PC-3 (cell line): ENCODE data around the gene OR2A25. TPM values are rescaled to one million over a fixed set of nuclear protein-coding genes. Genes with fewer than 3 reads are reported as not detected.

Source experiments
- ATAC-seq: fragments of 200-7000 bp; cut with Tn5 transposase; 2 replicates; pipeline ENCODE4 v1.9.1; 2020; ENCODE audit warnings: mild to moderate bottlenecking, moderate library complexity
- BruUV-seq: library from RNA; stranded (reverse); fragments of 400-500 nt; replicated peaks from 2 replicates; lab custom pipeline; 2021; lab: Mats Ljungman, UMichigan
- CTCF ChIA-PET: fragments of 300-600 bp; sonication (Branson Sonifier 250); formaldehyde crosslinking; loops from one replicate; lab custom pipeline; 2022; ENCODE audit warnings: antibody characterized with exemption; lab: Charles Lee
- POLR2A ChIA-PET: fragments of 300-600 bp; sonication (Branson Sonifier 250); formaldehyde crosslinking; loops from one replicate; lab custom pipeline; 2022; ENCODE audit warnings: antibody characterized with exemption; ENCODE audit not compliant: unreplicated experiment; lab: Charles Lee
- DNase-seq: peaks from one replicate; pipeline ENCODE4 v3.0.0-alpha.2; 2015
- H2AFZ ChIP-seq: fragments of 300-600 bp; sonication (generic); 2 replicates; pipeline ENCODE4 v1.6.0; 2016; ENCODE audit warnings: antibody characterized with exemption, low read length
- H3F3A ChIP-seq: fragments of 300-600 bp; sonication (generic); one replicate; pipeline ENCODE4 v1.6.0; 2017; ENCODE audit warnings: antibody characterized with exemption, low read length, control low read depth, mild to moderate bottlenecking; ENCODE audit not compliant: unreplicated experiment
- H3K27ac ChIP-seq: fragments of 300-600 bp; sonication (generic); 2 replicates; pipeline ENCODE4 v1.5.1; 2016; ENCODE audit warnings: mild to moderate bottlenecking, low read length
- H3K27me3 ChIP-seq: fragments of 300-600 bp; sonication (generic); 2 replicates; pipeline ENCODE4 v1.6.1; 2016; ENCODE audit warnings: low read length, mixed read lengths
- H3K36me3 ChIP-seq: fragments of 300-600 bp; sonication (generic); 2 replicates; pipeline ENCODE4 v1.6.1; 2016; ENCODE audit warnings: low read depth, mixed run types, low read length, mixed read lengths
- H3K4me1 ChIP-seq: fragments of 300-600 bp; sonication (generic); 2 replicates; pipeline ENCODE4 v1.5.1; 2016; ENCODE audit warnings: low read length; ENCODE audit not compliant: insufficient read depth
- H3K4me2 ChIP-seq: fragments of 300-600 bp; sonication (generic); 2 replicates; pipeline ENCODE4 v1.6.0; 2016; ENCODE audit warnings: low read length
- H3K4me3 ChIP-seq: fragments of 300-600 bp; sonication (generic); 2 replicates; pipeline ENCODE4 v1.5.1; 2016; ENCODE audit warnings: mild to moderate bottlenecking, low read length, mixed read lengths
- H3K79me2 ChIP-seq: fragments of 300-600 bp; sonication (generic); 2 replicates; pipeline ENCODE4 v1.6.1; 2017; ENCODE audit warnings: low read length, mixed read lengths
- H3K9ac ChIP-seq: fragments of 300-600 bp; sonication (generic); 2 replicates; pipeline ENCODE4 v1.6.0; 2016; ENCODE audit warnings: mild to moderate bottlenecking, low read length
- H3K9me2 ChIP-seq: fragments of 300-600 bp; sonication (generic); replicated peaks from 2 replicates; pipeline ENCODE4 v1.6.1; 2016; ENCODE audit warnings: mixed run types, low read length, mixed read lengths
- H3K9me3 ChIP-seq: fragments of 300-600 bp; sonication (generic); 2 replicates; pipeline ENCODE4 v1.6.1; 2016; ENCODE audit warnings: low read length, mixed read lengths
- H4K20me1 ChIP-seq: fragments of 300-600 bp; sonication (generic); 2 replicates; pipeline ENCODE4 v1.6.1; 2016; ENCODE audit warnings: low read length, mixed read lengths
- CTCF ChIP-seq: fragments of 300-600 bp; sonication (generic); conservative IDR thresholded peaks from 2 replicates; pipeline ENCODE4 v1.5.1; 2017; ENCODE audit warnings: antibody characterized with exemption, low read depth, mild to moderate bottlenecking, low read length
- EZH2 ChIP-seq: fragments of 300-600 bp; sonication (generic); IDR thresholded peaks from one replicate; pipeline ENCODE4 v1.6.1; 2017; ENCODE audit warnings: antibody characterized with exemption, mild to moderate bottlenecking, low read length; ENCODE audit not compliant: unreplicated experiment
- EZH2phosphoT487 ChIP-seq: fragments of 300-600 bp; sonication (generic); IDR thresholded peaks from 2 replicates; pipeline ENCODE4 v1.6.1; 2018; ENCODE audit warnings: mild to moderate bottlenecking, antibody characterized with exemption, low read length, borderline replicate concordance
- intact Hi-C: fragments of 100-400 bp; cut with micrococcal nuclease; formaldehyde crosslinking; loops from 2 replicates; pipeline ENCODE4 v1.9.0; 2023
- total RNA-seq: library from RNA; depleted of rRNA; stranded (reverse); fragments of >200 nt; gene quantifications from 2 replicates; pipeline ENCODE4 v1.2.3, GENCODE V29; 2014

OR2A25 gene
- total RNA-seq, 1 experiment from 2014 or later = not detected

- no peaks in the 10 kb centered on the region for H3K36me3 ChIP-seq
- H3K4me1 ChIP-seq = 0 out of 2 replicates have a peak, but pooled peaks cover 8% of the 10 kb centered on the region
- DNase-seq = no peak
- no peaks in the 10 kb centered on the region for H3K9me3 ChIP-seq
- H3K4me3 ChIP-seq = no peak overlapping the region
- no peak overlapping the region for H3K27ac ChIP-seq
- intact Hi-C loops = no loop called here
- ChIA-PET CTCF (interaction anchor here (1.0 kb wide), 1 partner anchor 106 kb away, joined by 4 read pairs; no protein-coding TSS in a partner anchor), POLR2A (no interaction called here)
- H4K20me1 ChIP-seq = no peaks in the 10 kb centered on the region
- H3K4me2 ChIP-seq = no peak overlapping the region
- BruUV-seq = no TSS peak
- TF ChIP-seq CTCF (no peak), EZH2 (no peak), EZH2phosphoT487 (no peak)
- H3F3A ChIP-seq = no peaks in the 10 kb centered on the region
- H3K9ac ChIP-seq = no peak overlapping the region
- no peaks in the 10 kb centered on the region for H3K27me3 ChIP-seq
- no peaks in the 10 kb centered on the region for H3K9me2 ChIP-seq
- no peaks in the 10 kb centered on the region for H3K79me2 ChIP-seq
- H2AFZ ChIP-seq = no peak overlapping the region
- ATAC-seq = no peak
Observed at GRCh38 chr7:144022169-144022568, 47.4 kb upstream of the OR2A25 start.

DNA sequence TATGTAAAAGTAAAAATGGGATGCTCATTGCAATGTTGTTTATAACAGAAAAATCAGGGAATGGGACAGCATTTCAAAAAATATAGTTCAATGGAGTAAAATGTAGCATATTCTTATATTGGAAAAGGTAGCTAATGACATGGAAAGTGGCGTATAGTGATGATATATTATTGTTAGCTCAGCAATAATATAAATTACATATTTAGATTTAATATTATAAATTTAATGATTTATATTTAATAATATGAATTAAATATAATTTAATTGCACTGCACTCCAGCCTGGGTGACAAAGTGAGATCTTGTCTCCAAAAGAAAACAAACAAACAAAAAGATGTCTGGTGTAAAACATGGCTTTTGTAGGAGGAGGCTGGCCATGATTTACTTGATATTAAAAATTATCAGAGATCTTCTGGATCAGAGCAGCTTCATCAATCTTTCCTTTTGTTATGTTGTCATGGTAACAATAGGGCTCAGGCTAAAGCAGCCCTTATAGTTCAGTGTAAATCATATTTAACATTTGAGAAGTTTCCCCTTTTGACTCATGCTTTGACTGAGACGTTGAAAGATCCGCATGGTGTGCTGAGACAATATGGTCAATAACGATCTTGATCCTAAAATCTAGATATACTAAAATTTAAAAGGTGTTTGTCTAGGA is 46.3 kb upstream of the OR2A25 start:
- no peaks in the 10 kb centered on the region for H3K36me3 ChIP-seq
- no peak overlapping the region for H3K4me3 ChIP-seq
- no peaks in the 10 kb centered on the region for H3K9me2 ChIP-seq
- TF ChIP-seq EZH2phosphoT487 (no peak), CTCF (no peak), EZH2 (no peak)
- ATAC-seq = no peak
- H3K27ac ChIP-seq = no peak overlapping the region
- ChIA-PET CTCF (interaction anchor here (1.0 kb wide), 1 partner anchor 105 kb away, joined by 4 read pairs; no protein-coding TSS in a partner anchor), POLR2A (no interaction called here)
- H3F3A ChIP-seq = no peaks in the 10 kb centered on the region
- H3K9me3 ChIP-seq = no peaks in the 10 kb centered on the region
- DNase-seq = no peak
- H3K4me2 ChIP-seq = no peak overlapping the region
- no peak overlapping the region for H3K9ac ChIP-seq
- H3K4me1 ChIP-seq = peaks cover 15% of the 10 kb centered on the region; the same call in 1 of the 2 replicates
- H3K27me3 ChIP-seq = no peaks in the 10 kb centered on the region
- H2AFZ ChIP-seq = no peak overlapping the region
- intact Hi-C loops = no loop called here
- no peaks in the 10 kb centered on the region for H3K79me2 ChIP-seq
- no TSS peak for BruUV-seq
- H4K20me1 ChIP-seq = no peaks in the 10 kb centered on the region

DNA sequence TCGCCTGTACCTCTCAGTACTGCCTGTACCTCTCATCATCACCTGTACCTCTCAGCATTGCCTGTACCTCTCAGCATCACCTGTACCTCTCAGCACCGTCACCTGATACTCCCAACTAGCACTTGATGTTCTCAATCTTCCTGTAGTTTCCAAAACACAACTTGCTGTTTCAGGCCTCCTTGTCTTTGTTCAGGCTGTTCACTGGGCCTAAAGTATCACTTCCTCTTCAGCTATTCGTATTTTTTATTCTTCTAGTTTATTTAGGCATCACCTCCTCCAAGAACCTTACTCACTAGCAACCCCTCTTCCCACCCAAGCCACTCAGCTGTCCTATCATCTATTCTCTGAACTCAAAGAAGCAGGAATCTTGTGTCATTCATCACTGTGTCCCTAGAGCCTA is 45.4 kb upstream of the OR2A25 start:
- Histone ChIP-seq H3K9ac (no peak overlapping the region), H3K79me2 (no peaks in the 10 kb centered on the region), H3K4me3 (no peak overlapping the region), H3K9me3 (no peaks in the 10 kb centered on the region), H3K27ac (no peak overlapping the region), H3K27me3 (no peaks in the 10 kb centered on the region), H3F3A (no peaks in the 10 kb centered on the region), H3K36me3 (no peaks in the 10 kb centered on the region), H3K9me2 (no peaks in the 10 kb centered on the region), H3K4me1 (peaks cover 13% of the 10 kb centered on the region; the same call in 1 of the 2 replicates), H2AFZ (no peak overlapping the region), H4K20me1 (no peaks in the 10 kb centered on the region), H3K4me2 (no peak overlapping the region)
- CTCF ChIA-PET = no interaction called here
- DNase-seq = no peak
- ATAC-seq = no peak
- intact Hi-C loops = no loop called here
- BruUV-seq = no TSS peak
- POLR2A ChIA-PET = no interaction called here
- TF ChIP-seq CTCF (no peak), EZH2 (no peak), EZH2phosphoT487 (no peak)
